ENCODE results near the gene LAD1.

LAD1 gene

GRCh38 chr1:201356236-201356635, 42.9 kb downstream of the LAD1 start:
- ChIA-PET POLR2A (no interaction called here), CTCF (no interaction called here)
- DNase-seq (ENCODE audit: extremely low spot score) = no peak
- no peak for TF ChIP-seq TARDBP (IDR thresholded peaks at IDR 0.05)
- TF ChIP-seq FOXM1 (IDR thresholded peaks at IDR 0.05; ENCODE audit: borderline replicate concordance) = no peak
- no peak for TF ChIP-seq ARNT (IDR thresholded peaks at IDR 0.05)
- TF ChIP-seq ZNF384 (IDR thresholded peaks at IDR 0.05) = no peak
- TF ChIP-seq BHLHE40 (IDR thresholded peaks at IDR 0.05; ENCODE audit: borderline replicate concordance) = no peak
- TF ChIP-seq ELF4 (IDR thresholded peaks at IDR 0.05) = no peak
- no peak for TF ChIP-seq SUZ12 (IDR thresholded peaks at IDR 0.05)
- no peak for TF ChIP-seq L3MBTL2 (conservative IDR thresholded peaks at IDR 0.05)
- TF ChIP-seq FOXK2 (IDR thresholded peaks at IDR 0.05) = no peak
- TF ChIP-seq NFRKB (IDR thresholded peaks at IDR 0.05) = no peak
- TF ChIP-seq HDGF (IDR thresholded peaks at IDR 0.05; ENCODE audit: borderline replicate concordance) = no peak
- TF ChIP-seq CTBP1 (IDR thresholded peaks at IDR 0.05; ENCODE audit: borderline replicate concordance) = no peak
- no peak for TF ChIP-seq SP1 (IDR thresholded peaks at IDR 0.05)
- TF ChIP-seq LEF1 (IDR thresholded peaks at IDR 0.05; ENCODE audit: borderline replicate concordance) = no peak
- no peak for TF ChIP-seq PKNOX1 (IDR thresholded peaks at IDR 0.05)
- TF ChIP-seq FOXA1 (IDR thresholded peaks at IDR 0.05) = no peak

- POLR2A ChIA-PET = no interaction called here
- DNase-seq (ENCODE audit: extremely low spot score) = no peak
- TF ChIP-seq BHLHE40 (IDR thresholded peaks at IDR 0.05; ENCODE audit: borderline replicate concordance) = no peak
- CTCF ChIA-PET = interaction anchor here (0.9 kb wide), 1 partner anchor 101 kb away, joined by 3 read pairs; no protein-coding TSS in a partner anchor
Observed at GRCh38 chr1:201355471-201355870, 43.7 kb downstream of the LAD1 start.

DNA sequence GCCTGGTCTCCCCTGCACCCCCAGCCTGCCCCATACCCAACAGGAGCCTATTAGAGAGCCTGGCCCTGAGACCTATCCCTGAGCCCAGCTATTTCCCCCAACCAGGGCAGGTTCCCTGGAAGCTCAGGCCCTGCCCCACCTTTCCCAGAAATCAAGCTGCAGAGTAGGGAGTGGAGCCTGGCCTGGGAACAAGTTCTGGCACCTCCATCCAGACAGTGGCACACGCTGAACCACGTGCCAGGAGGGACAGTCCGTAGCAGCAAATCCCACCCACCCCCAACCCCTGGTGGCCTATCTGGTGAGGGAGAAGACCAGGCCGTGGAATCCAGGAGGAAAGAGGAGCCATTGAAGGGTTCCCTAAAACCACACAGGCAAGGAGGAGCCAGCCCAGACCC, 44.2 kb downstream of the LAD1 start:
- CTCF ChIA-PET = interaction anchor here (0.6 to 0.9 kb wide), 2 partner anchors 44 to 101 kb away, joined by 3 read pairs; no protein-coding TSS in a partner anchor
- no peak for DNase-seq (ENCODE audit: extremely low spot score)
- TF ChIP-seq FOXK2 (IDR thresholded peaks at IDR 0.05) = no peak
- TF ChIP-seq SUZ12 (IDR thresholded peaks at IDR 0.05) = no peak
- TF ChIP-seq SP1 (IDR thresholded peaks at IDR 0.05) = no peak
- POLR2A ChIA-PET = no interaction called here

- POLR2A ChIA-PET = no interaction called here
- TF ChIP-seq ZNF384 (IDR thresholded peaks at IDR 0.05) = no peak
- CTCF ChIA-PET = interaction anchor here (0.6 to 0.9 kb wide), 3 partner anchors 9 to 100 kb away, joined by 3 read pairs; no protein-coding TSS in a partner anchor
- DNase-seq (ENCODE audit: extremely low spot score) = no peak
Observed at GRCh38 chr1:201354151-201354900, 44.8 kb downstream of the LAD1 start.

DNA sequence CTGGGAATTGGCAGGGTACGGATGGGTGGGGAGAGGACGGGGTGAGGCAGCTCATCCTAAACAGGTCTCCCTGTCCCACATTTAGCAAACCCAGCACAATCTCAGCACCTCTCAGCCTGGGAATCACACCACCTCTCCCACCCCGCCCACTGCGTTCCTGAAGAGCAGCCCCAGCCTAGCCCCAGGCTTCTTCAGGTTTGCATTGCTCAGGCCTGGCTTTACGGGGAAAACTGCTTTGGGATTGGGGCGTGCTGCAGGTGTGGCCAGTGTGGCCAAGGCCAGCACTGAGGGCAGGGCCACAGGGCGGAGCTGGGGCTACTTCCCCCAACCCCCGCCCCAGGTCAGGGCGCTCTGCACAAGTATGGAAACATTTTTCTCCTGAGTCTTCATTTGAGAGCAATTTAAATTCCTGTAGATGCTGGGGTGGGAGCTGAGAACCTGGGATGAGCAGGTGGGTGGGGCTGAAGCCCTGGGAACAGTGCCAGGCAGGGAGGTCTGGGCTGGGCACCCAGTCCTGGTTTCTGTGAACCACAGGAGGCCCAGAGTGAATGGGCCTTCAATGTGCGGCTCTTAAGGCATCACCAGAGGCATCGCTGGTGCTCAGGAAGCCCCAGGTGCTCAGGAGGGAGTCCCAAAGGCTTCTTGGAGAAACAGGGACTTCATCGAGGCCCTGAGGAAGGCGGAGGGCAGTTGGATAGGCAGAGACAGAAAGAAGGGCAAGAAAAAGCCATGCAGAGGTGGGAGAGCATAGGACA, 45.8 kb downstream of the LAD1 start:
- TF ChIP-seq CTBP1 (IDR thresholded peaks at IDR 0.05; ENCODE audit: borderline replicate concordance) = no peak
- no peak for TF ChIP-seq NFRKB (IDR thresholded peaks at IDR 0.05)
- no peak for DNase-seq (ENCODE audit: extremely low spot score)
- CTCF ChIA-PET = interaction anchor here (0.5 kb wide), 1 partner anchor 82 kb away, joined by 3 read pairs; no protein-coding TSS in a partner anchor
- POLR2A ChIA-PET = no interaction called here

- no peak for TF ChIP-seq ARNT (IDR thresholded peaks at IDR 0.05)
- no peak for TF ChIP-seq FOXK2 (IDR thresholded peaks at IDR 0.05)
- no peak for TF ChIP-seq PKNOX1 (IDR thresholded peaks at IDR 0.05)
- TF ChIP-seq L3MBTL2 (conservative IDR thresholded peaks at IDR 0.05) = no peak
- no peak for TF ChIP-seq ZNF384 (IDR thresholded peaks at IDR 0.05)
- TF ChIP-seq CTBP1 (IDR thresholded peaks at IDR 0.05; ENCODE audit: borderline replicate concordance) = no peak
- no peak for TF ChIP-seq LEF1 (IDR thresholded peaks at IDR 0.05; ENCODE audit: borderline replicate concordance)
- no peak for TF ChIP-seq TARDBP (IDR thresholded peaks at IDR 0.05)
- no peak for TF ChIP-seq ELF4 (IDR thresholded peaks at IDR 0.05)
- ChIA-PET CTCF (no interaction called here), POLR2A (no interaction called here)
- DNase-seq (ENCODE audit: extremely low spot score) = no peak
Observed at GRCh38 chr1:201351617-201352016, 47.5 kb downstream of the LAD1 start.

DNA sequence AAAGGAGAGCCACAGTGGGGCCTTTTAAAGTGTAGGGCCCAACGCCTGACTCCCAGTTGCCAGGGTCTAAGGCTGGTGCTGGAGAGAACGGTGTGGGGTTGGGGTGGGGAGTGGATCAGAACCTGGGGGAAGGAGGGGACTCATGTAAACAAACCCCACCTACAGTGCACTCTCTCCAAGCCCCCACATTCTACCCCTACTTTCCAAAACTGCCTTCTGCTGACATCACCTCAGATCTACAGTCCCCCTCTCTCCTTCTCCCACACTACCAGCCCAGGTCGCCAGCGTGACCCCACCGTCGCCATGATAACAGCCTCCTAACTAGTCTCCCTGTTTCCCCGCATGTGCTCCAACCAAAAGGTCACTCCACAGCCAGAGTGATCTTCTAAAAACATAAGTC, 48.2 kb downstream of the LAD1 start:
- ChIA-PET CTCF (interaction anchor here (1.3 kb wide), 1 partner anchor 26 kb away, joined by 4 read pairs; no protein-coding TSS in a partner anchor), POLR2A (no interaction called here)
- no peak for DNase-seq (ENCODE audit: extremely low spot score)
- TF ChIP-seq ELF4 (IDR thresholded peaks at IDR 0.05) (no peak), SP1 (IDR thresholded peaks at IDR 0.05) (no peak), BHLHE40 (IDR thresholded peaks at IDR 0.05; ENCODE audit: borderline replicate concordance) (no peak), ARNT (IDR thresholded peaks at IDR 0.05) (no peak), HDGF (IDR thresholded peaks at IDR 0.05; ENCODE audit: borderline replicate concordance) (no peak), ZNF384 (IDR thresholded peaks at IDR 0.05) (no peak), LEF1 (IDR thresholded peaks at IDR 0.05; ENCODE audit: borderline replicate concordance) (no peak), FOXK2 (IDR thresholded peaks at IDR 0.05) (no peak), SUZ12 (IDR thresholded peaks at IDR 0.05) (no peak), FOXM1 (IDR thresholded peaks at IDR 0.05; ENCODE audit: borderline replicate concordance) (no peak), TARDBP (IDR thresholded peaks at IDR 0.05) (no peak), PKNOX1 (IDR thresholded peaks at IDR 0.05) (no peak), CTBP1 (IDR thresholded peaks at IDR 0.05; ENCODE audit: borderline replicate concordance) (no peak), L3MBTL2 (conservative IDR thresholded peaks at IDR 0.05) (no peak), NFRKB (IDR thresholded peaks at IDR 0.05) (no peak), FOXA1 (IDR thresholded peaks at IDR 0.05) (no peak)

Measured in HEK293T (cell line).